ENCODE data around the gene SH3PXD2A.
A peak's percentile ranks its signal among the peaks of the same experiment; 100 is the strongest.
"Not testable (repeated sequence)": the region's sequence is repeated elsewhere in the genome, so short reads cannot be mapped to it uniquely, and the experiment has no call there.

Gene SH3PXD2A

DNA sequence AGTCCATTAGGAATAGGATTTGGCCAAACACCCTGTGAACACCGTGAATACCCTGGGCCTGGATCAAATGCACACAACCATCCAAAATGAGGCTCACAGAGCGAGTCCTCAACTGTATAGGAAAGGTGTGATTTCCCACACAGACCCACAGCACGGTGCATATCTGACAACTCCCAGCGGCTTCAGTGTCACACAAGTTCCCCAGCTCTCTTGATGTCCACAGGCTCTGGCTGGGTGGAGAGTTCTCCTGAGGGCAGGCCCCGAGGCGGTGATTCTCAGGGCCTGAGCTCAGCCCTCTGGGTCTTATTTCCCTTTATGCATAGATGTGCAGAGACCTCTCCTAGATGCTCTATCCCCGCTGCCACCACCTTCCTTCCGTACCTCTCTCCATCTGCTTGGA is 64.1 kb downstream of the SH3PXD2A start:
- no peak for DNase-seq (ENCODE audit: low spot score)

- no peak for DNase-seq (ENCODE audit: low spot score)
Observed at GRCh38 chr10:103790580-103790979, 64.8 kb downstream of the SH3PXD2A start.

- DNase-seq (ENCODE audit: low spot score) = peak; percentile 72
Observed at GRCh38 chr10:103789771-103790201, 65.6 kb downstream of the SH3PXD2A start.

DNA sequence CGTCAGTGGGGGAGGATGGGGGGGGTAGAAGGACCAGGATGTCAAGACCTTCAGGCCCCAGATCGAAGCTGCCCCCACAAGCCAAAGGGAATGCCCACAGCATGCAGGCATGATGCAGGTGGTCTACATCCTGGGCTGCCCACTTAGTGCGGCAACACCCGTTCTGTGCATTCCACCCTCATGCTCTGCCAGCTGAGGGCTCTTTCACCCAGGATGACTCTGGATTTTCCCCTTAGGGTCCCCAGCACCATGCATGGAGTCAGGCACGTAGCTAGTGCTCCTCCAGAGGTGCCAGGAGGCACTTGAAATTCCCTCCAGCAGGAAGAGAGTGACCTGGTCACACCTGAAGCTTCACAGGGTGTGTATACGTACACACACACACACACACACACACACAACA is 66.2 kb downstream of the SH3PXD2A start:
- no peak for DNase-seq (ENCODE audit: low spot score)

DNA sequence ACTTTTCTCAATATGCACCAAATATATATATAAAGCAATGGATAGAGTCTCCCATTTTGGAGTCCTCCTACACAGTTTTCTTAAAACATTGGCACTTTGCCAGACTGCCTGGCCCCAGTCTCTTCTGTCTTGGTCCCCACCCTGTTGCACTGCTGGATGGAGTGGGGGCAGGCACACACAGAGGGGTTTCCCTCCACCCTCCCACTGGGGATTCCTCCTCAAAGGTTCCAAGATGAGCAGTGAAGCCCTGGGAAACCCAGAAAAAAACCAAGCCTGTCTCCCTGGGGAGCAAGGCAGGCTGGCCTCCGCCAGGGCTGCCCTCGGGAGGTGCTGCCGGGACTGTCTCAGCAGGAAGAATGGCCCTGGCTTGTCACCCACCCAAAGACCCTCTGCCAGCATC is 68.0 kb downstream of the SH3PXD2A start:
- DNase-seq (ENCODE audit: low spot score) = no peak

- DNase-seq (ENCODE audit: low spot score) = no peak
Observed at GRCh38 chr10:103786020-103786419, 69.4 kb downstream of the SH3PXD2A start.

GRCh38 chr10:103784723-103785418 is 70.5 kb downstream of the SH3PXD2A start:
- no peak for DNase-seq (ENCODE audit: low spot score)

GRCh38 chr10:103784089-103784488 is 71.3 kb downstream of the SH3PXD2A start:
- DNase-seq (ENCODE audit: low spot score) = no peak

GRCh38 chr10:103783681-103784080 is 71.7 kb downstream of the SH3PXD2A start:
- DNase-seq (ENCODE audit: low spot score) = no peak

DNA sequence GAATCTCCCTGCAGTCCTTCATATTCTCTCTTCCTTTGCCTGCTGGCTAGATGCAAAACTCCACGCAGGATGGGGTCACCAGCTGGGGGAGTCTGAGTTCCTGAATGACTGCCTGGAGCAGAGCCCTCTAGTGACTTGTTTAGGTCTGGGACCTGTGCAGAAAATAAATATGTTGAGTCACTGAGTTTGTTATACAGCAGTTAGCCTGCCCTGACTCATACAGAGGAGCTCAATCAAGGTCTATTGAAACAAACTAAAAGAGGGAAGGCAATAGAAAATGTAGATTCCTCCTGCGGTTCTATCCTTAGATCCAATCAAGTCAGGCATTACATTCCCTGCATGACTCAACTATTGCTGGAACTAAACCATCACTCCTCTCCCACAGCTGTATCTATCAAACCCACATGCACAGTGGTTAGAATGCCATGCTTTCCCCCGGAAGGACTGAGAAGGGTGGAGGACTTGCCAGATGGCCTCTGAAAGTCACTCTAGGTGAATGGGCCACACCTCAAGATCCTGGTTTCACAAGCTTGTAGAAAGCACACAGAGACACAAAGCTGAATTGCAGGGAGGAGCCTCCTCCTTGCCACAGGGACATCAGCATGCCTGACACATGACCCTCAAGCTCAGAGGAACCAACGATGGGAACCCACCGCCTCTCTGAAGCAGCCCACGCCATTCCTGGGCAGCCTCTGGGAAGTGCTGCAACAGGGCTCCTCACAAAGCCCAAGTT is 73.9 kb downstream of the SH3PXD2A start:
- peak; percentile 74 for DNase-seq (ENCODE audit: low spot score)

DNA sequence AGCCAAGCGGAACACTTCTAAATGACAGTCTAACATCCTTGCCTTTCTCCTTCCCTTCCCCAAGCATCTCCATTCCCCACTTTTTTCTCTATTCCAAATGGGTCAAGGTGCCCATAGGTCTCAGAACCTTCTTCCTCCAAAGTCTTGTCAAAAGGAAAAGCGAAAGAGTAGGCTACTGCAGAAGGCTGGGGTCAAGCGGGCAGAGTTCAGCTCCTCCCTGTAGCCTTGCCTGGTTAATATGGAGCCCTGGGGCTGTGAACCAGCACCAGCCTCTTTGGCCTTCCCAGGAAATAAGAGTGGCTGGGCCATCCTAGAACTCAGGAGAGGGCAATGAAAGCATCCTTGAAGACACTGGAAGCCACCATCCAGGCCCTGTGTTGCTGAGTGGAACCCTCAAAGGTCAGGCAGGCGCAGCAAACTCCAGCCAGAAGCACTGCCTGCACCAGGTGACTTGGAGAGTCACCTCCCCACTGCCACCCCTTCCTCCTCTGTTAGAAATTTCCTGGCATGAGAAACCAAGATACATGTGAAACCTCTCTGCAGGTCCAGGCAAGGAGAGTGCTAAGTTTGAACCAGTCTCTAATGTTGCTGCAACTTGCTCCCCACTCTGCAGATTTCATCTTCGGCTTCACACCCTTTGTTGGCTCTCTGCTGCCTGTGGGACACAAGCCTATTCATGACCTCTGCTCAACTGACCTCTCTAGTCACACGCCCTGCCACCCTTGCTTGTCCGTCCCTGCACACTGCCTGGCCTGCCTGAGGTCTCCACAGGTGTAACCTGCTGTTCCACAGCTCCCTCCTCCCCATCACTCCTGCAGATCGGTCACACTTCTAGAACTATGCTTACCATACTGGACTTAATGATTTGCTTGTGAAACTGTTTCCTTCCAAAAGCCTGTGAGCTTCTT is 74.9 kb downstream of the SH3PXD2A start:
- no peak for DNase-seq (ENCODE audit: low spot score)

DNA sequence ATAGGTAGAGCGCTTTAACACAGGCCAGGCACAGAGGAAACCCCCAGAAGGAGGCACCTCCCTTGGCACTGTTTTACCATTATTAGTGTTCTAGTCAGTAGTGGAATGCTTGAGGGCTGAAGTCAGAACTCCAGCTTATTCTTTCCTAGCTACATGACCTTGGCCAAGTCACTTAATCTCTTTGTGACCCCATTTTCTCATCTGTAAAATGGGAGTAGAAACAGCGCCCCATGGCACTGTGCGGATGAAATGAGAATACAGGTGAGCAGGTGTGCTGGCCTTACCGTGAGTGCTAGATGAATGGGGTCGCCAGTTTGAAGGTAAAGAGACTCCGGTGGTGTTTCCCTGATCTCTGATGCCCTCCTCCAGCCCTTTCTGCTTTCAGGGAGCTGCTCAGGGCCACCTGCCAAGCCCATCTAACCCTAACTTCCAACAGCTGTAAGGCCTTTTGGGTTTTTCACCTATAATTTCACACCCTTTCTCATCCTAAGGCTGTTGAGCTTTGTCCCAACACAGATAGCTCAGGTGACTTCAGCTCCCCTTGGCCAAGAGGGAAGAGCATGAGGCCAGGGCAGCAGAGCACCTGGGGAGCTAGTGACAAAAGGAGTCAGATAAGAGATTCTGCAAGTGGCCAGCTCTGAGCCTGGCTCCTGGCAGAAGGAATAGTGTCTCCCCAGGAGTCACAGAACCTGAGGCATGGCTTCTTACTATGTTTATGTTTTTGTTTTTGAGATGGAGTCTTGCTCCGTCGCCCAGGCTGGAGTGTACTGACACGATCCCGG is 76.8 kb downstream of the SH3PXD2A start:
- DNase-seq (ENCODE audit: low spot score) = no peak

GRCh38 chr10:103776878-103777591 is 78.3 kb downstream of the SH3PXD2A start:
- no peak for DNase-seq (ENCODE audit: low spot score)

- DNase-seq (ENCODE audit: low spot score) = no peak
Observed at GRCh38 chr10:103775776-103776175, 79.6 kb downstream of the SH3PXD2A start.

DNA sequence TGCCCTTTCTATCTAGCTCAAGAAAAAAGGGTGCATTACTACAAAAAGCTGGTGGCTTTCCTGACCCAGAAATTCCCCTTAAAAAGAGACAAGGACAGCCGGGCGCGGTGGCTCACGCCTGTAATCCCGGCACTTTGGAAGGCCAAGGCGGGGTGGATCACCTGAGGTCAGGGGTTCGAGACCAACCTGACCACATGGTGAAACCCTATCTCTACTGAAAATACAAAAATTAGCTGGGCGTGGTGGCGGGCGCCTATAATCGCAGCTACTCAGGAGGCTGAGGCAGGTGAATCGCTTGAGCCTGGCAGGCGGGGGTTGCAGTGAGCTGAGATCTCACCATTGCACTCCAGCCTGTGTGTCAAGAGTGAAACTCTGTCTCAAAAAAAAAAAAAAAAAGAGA is 82.5 kb downstream of the SH3PXD2A start:
- DNase-seq (ENCODE audit: low spot score) = not testable (repeated sequence)

DNA sequence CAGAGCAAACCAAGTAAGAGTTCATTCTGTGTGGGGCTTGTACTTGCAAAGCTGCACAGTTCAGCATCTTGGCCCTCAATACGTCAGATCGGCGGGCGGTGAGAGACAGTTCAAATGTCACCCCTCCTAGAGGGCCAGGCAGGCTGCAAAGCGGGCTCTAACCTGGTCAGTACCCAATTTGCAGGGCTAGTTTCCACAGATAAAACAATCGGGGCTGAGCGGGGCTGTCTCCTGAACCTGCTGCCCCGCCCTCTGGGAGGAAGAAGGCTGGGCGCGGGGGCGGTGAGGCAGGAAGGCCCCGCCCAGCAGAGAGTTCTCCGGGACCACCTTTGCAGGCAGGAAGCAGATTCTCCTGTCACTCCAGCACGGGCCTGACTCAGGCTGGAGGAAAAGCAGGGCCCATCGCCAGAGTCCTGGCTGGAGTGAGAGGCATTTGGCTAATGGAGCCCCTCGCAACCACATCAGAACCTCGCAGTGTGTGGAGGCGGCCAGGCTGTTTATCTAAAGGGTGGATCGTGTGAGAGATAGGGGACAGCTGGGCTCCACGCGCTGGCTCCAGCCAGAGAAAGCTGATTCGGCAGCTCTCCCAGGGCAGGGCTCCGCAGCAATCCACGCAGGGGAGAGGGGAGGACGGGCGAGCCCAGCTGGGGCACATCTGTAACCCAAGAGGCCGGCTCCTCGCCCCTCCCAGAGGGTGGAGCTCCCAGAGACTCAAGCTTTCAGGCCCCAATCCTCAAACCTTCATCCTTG is 83.1 kb downstream of the SH3PXD2A start:
- DNase-seq (ENCODE audit: low spot score) = peak; percentile 80

DNA sequence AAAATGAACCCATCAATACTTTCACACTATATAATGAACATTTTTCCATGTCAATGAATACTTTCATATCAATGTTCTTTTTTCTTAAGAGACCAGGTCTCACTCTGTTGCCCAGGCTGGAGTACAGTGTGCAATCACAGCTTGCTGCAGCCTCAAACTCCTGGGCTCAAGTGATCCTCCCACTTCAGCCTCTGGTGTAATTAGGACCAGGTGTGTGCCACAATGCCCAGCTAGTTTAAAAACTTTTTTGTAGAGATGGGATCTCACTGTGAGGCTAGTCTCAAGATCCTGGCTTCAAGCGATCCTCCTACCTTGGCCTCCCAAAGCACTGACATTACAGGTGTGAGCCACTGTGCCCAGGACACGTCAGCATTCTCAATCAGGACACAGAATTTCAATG is 85.2 kb downstream of the SH3PXD2A start:
- no peak for DNase-seq (ENCODE audit: low spot score)

GRCh38 chr10:103769176-103769575 is 86.2 kb downstream of the SH3PXD2A start:
- no peak for DNase-seq (ENCODE audit: low spot score)

GRCh38 chr10:103768345-103768744 is 87.0 kb downstream of the SH3PXD2A start:
- no peak for DNase-seq (ENCODE audit: low spot score)

GRCh38 chr10:103767756-103768155 is 87.6 kb downstream of the SH3PXD2A start:
- DNase-seq (ENCODE audit: low spot score) = no peak
